Immature natural killer cell (primary cell): ENCODE measurements around the gene SF1. TPM values are rescaled to one million over a fixed set of nuclear protein-coding genes. Genes with fewer than 3 reads are reported as not detected.

Source experiments
- DNase-seq, 3 donors: peaks; one replicate each; pipeline ENCODE4 v3.0.0; 2022; ENCODE audit warnings: mixed read lengths in 1 of 3
- H3K27ac Mint-ChIP-seq, 6 donors: one replicate each; pipeline ENCODE4 v1.8.0; 2020; ENCODE audit warnings: mixed read lengths in 6 of 6, mild to moderate bottlenecking in 5 of 6, inconsistent platforms in 4 of 6, moderate library complexity in 3 of 6
- H3K27me3 Mint-ChIP-seq, 3 donors: one replicate each; pipeline ENCODE4 v1.8.0; 2020 to 2021; ENCODE audit warnings: low read depth in 3 of 3, mild to moderate bottlenecking in 3 of 3, mixed read lengths in 3 of 3, moderate library complexity in 3 of 3, inconsistent platforms in 1 of 3
- H3K36me3 Mint-ChIP-seq, 3 donors: one replicate each; pipeline ENCODE4 v1.8.0; 2020; ENCODE audit warnings: mixed read lengths in 3 of 3, inconsistent platforms in 2 of 3, mild to moderate bottlenecking in 2 of 3
- H3K4me1 Mint-ChIP-seq, 2 donors: one replicate each; pipeline ENCODE4 v1.8.0; 2020; ENCODE audit warnings: inconsistent platforms in 2 of 2, mild to moderate bottlenecking in 2 of 2, mixed read lengths in 2 of 2, moderate library complexity in 1 of 2
- H3K4me3 Mint-ChIP-seq, 5 donors: one replicate each; pipeline ENCODE4 v1.8.0; 2020; ENCODE audit warnings: mild to moderate bottlenecking in 5 of 5, mixed read lengths in 5 of 5, inconsistent platforms in 3 of 5, moderate library complexity in 3 of 5
- H3K9me3 Mint-ChIP-seq, 6 donors: one replicate each; pipeline ENCODE4 v1.8.0; 2020; ENCODE audit warnings: mild to moderate bottlenecking in 6 of 6, mixed read lengths in 6 of 6, inconsistent platforms in 4 of 6, moderate library complexity in 3 of 6
- polyA plus RNA-seq, 3 donors: library from polyadenylated mRNA; unstranded; fragments of 300-500 nt; fragmentation: Illumina TruSeq; gene quantifications; one replicate each; pipeline ENCODE4 v1.2.3, GENCODE V29; 2021

Gene SF1
- polyA plus RNA-seq, 3 donors from 2014 or later, result 51.1 to 142 (median 56.3) TPM

DNA sequence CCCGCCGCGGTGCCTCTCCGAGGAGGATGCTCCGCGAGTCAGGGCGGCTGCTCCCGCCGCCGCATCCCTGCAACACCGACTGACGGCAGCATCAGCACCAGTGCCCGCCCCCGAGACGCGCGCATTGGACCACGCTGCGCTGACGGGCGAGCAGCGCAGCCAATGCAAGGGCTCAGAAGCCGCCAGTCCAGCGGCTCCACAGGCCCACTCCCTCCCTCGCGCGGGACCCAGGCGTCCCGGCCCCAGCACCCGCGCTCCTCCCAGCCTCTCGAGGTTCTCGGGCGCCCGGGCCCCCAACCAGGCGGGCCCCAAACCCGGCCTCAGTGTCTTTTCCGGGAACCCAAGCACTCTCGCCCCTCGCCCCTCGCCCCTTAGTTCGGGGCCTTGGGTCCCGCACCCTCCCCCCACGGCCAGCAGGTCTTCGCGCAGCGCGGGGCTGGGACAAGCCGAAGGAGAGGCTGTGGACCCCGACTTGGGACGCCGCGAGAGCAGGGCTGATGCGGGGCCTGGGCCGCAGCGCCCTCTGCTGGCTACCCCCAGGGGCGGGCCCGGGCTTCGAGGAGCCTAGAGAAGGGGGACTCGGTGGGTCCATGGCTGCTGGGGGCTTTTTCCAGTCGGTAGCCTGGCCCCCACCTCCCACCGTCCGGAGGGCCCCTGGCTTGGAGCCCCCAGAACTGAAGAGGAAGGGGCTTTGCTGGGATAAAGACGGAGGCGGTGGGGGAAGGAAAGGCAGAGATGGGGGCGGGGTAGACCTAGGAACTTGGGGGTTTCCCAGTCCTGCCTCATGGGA is 55.0 kb downstream of the SF1 start, which contains the start of gene NRXN2:
Gene NRXN2 (minus strand): TSS at position 81 of the 790 bp plus-strand sequence. CDS start 9,498 bp downstream, outside the sequence.
- H3K4me3 Mint-ChIP-seq, result peak within 1 kb of the TSS; percentile 50 to 75 (median 69)
- H3K9me3 Mint-ChIP-seq, result no peaks in the 10 kb centered on the region
- H3K4me1 Mint-ChIP-seq, result peaks cover 14 to 15% of the 10 kb centered on the region in 2 donors
- peaks cover 0 to 6% (median 4%) of the 10 kb centered on the region in 3 donors for H3K36me3 Mint-ChIP-seq
- peak; percentile 78 to 83 (median 81) for DNase-seq
- H3K27me3 Mint-ChIP-seq, result peaks cover 3% of the 10 kb centered on the region in 3 donors
- peak within 1 kb of the TSS in 4 of 6 donors; percentile 22 to 80 (median 51) for H3K27ac Mint-ChIP-seq

DNA sequence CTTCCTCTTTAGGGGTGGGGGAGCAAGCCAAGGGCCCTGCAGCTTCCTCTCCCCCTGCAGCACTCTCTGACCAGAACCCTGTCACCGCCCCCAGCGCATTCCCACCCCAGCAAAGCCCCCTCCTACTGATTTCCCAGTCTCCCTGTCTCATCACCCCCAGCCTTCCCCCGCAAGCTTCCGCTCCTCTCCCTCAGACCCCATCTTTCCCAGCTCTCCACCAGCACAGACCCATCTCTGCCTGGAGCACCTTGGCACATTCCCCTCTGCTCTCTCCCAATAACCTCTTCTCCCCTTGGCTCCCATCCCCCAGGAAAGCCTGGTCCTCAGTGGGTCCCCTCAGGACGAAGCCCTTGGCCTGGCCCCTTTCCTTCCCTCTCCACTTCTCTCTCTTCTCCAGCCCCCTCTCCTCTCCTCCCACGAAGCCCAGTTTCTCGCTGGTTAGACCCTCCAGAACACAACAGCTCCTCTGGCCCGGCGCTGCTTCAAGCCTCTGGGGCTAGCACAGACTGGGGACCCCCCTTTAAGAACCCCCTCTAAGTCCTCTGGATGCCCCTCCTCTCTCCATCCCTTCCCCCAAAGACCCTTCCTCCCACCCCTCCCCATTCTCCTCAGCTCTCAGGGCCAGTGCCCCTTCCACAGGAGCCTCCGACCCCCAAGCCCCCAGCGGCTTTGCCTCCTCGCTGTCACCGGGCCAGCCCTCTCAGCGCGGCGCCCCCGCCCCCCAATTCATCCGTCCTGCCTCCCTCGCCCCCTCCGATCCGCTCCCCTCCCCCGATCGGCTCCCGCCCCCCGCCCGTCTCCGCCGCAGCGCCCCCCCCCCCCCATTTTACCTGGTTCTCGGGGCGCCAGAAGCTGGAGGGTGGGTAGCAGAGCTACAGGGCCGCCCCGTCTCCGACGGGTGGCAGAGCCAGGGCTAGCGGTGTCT is 55.9 kb downstream of the SF1 start:
- Mint-ChIP-seq H3K4me1 (peaks cover 14 to 15% of the 10 kb centered on the region in 2 donors), H3K36me3 (no peaks in the 10 kb centered on the region), H3K4me3 (peak overlapping the region; percentile 38 to 72 (median 61)), H3K27ac (peak overlapping the region in 1 of 6 donors; percentile 30), H3K27me3 (peaks cover 3 to 5% (median 3%) of the 10 kb centered on the region in 3 donors), H3K9me3 (no peaks in the 10 kb centered on the region)
- DNase-seq, result no peak

GRCh38 chr11:64721359-64721699 is 57.0 kb downstream of the SF1 start:
- peaks cover 14 to 15% of the 10 kb centered on the region in 2 donors for H3K4me1 Mint-ChIP-seq
- peaks cover 3 to 5% (median 5%) of the 10 kb centered on the region in 3 donors for H3K27me3 Mint-ChIP-seq
- no peak overlapping the region for H3K4me3 Mint-ChIP-seq
- DNase-seq, result no peak
- H3K27ac Mint-ChIP-seq, result no peak overlapping the region
- no peaks in the 10 kb centered on the region for H3K9me3 Mint-ChIP-seq
- H3K36me3 Mint-ChIP-seq, result no peaks in the 10 kb centered on the region

DNA sequence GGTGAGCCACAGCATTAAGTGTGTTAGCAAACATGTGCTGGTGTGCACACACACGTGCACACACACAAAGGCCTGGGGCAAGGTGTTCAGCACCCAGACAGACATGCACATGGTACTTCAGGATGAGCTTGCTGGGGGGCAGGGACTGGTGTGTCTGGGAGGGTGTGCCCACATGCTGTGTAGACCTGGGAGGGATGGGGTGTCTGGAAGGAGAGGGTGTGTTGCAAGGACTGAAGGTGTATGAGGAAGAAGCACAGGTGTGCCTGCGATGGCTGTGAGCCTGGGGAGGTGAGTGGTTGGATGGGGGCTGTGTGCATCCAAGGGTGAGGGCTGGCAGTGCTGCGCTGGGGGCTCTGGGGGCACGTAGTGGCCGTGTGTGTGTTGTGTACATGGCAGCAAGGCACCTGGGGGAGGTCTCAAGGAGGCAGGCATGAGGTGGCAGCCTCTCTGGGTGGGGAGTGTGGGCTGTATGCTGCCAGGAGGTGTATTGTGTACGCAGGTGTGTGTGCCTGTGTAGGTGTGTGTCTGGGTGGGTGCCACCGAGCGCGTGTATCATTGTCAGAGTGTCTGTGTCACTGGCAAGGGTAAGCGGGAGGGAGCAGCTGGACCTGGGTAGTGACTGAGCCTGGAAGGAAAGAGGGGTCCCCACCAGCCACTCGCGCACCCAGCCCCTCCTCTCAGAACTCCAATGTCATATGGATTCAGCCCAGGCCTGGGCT is 57.5 kb downstream of the SF1 start:
- Mint-ChIP-seq H3K4me1 (peaks cover 14 to 15% of the 10 kb centered on the region in 2 donors), H3K27me3 (peaks cover 3 to 5% (median 5%) of the 10 kb centered on the region in 3 donors), H3K36me3 (no peaks in the 10 kb centered on the region), H3K9me3 (no peaks in the 10 kb centered on the region), H3K4me3 (peak overlapping the region in 2 of 5 donors; percentile 18 to 48), H3K27ac (peak overlapping the region in 2 of 6 donors; percentile 36 to 50)
- DNase-seq, result no peak

- Mint-ChIP-seq H3K27me3 (peaks cover 5 to 7% (median 5%) of the 10 kb centered on the region in 3 donors), H3K4me3 (no peak overlapping the region), H3K4me1 (peaks cover 11 to 15% of the 10 kb centered on the region in 2 donors), H3K27ac (no peak overlapping the region), H3K9me3 (no peaks in the 10 kb centered on the region), H3K36me3 (no peaks in the 10 kb centered on the region)
- DNase-seq, result no peak
Measured at GRCh38 chr11:64720167-64720566, 58.2 kb downstream of the SF1 start.

GRCh38 chr11:64719406-64719805 is 58.9 kb downstream of the SF1 start:
- Mint-ChIP-seq H3K9me3 (no peaks in the 10 kb centered on the region), H3K4me1 (peaks cover 5 to 13% of the 10 kb centered on the region in 2 donors), H3K27ac (no peak overlapping the region), H3K36me3 (no peaks in the 10 kb centered on the region), H3K4me3 (no peak overlapping the region), H3K27me3 (peaks cover 9 to 13% (median 12%) of the 10 kb centered on the region in 3 donors)
- no peak for DNase-seq

- no peak for DNase-seq
- Mint-ChIP-seq H3K36me3 (no peaks in the 10 kb centered on the region), H3K27ac (no peak overlapping the region), H3K4me1 (peaks cover 0 to 9% of the 10 kb centered on the region in 2 donors), H3K9me3 (no peaks in the 10 kb centered on the region), H3K27me3 (peaks cover 13 to 19% (median 15%) of the 10 kb centered on the region in 3 donors), H3K4me3 (no peak overlapping the region)
Measured at GRCh38 chr11:64718780-64719124, 59.6 kb downstream of the SF1 start.

DNA sequence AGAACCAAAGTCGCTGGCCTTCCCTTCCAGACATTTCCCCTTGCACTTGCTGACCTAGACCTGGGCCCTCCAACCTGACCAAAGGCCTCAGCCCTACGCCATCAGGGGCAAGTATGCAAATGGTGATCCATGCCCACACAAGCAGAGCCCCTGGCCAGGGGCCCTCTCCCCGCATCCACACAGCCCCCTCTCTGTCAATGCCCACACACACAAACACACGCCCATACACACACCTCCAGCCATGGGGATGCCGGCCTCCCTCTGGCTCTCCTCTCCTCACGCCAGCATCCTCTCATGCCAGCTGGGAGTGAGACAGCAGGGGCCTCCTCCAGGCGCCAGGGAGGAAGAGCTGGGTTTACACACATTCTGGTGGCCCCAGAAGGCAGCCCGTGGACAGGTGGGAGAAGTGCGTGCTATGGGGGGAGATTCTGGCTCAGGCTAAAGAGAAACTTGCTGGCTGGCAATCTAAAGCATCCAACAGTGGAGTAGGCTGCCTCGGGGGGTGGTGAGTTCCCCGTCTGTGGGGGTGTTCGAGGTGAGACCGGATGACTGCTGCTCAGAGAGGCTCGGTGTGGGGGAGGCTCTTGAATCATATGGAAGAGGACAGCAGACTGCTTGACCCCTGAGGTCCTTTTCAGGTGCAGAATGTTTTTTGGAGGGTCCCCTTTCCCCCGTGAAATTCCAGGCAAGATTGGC is 60.1 kb downstream of the SF1 start:
- Mint-ChIP-seq H3K4me3 (no peak overlapping the region), H3K4me1 (peaks cover 0 to 8% of the 10 kb centered on the region in 2 donors), H3K27me3 (peaks cover 13 to 19% (median 15%) of the 10 kb centered on the region in 3 donors)

DNA sequence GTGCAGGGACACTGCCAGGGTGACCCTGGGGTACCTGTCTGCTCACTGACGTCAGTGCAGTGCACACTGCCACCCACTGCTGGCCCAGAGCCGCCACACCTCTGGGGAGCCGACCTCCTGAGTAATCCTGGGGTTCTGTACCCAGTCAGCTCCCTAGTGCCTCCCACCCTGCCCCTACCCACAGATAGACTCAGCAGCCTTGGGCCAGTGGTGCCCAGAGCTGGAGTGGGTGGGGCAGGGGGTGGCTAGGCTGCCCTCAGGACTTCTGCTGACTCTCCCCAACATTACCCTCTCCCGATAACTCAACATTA is 61.1 kb downstream of the SF1 start:
- Mint-ChIP-seq H3K27ac (no peak overlapping the region), H3K27me3 (peaks cover 15 to 23% (median 17%) of the 10 kb centered on the region in 3 donors), H3K4me1 (peaks cover 2 to 7% of the 10 kb centered on the region in 2 donors), H3K36me3 (no peaks in the 10 kb centered on the region), H3K4me3 (no peak overlapping the region), H3K9me3 (no peaks in the 10 kb centered on the region)
- no peak for DNase-seq

More for the DNA sequence above, 60.1 kb downstream of the SF1 start:
- Mint-ChIP-seq H3K9me3 (no peaks in the 10 kb centered on the region), H3K36me3 (no peaks in the 10 kb centered on the region), H3K27ac (no peak overlapping the region)
- DNase-seq, result no peak

DNA sequence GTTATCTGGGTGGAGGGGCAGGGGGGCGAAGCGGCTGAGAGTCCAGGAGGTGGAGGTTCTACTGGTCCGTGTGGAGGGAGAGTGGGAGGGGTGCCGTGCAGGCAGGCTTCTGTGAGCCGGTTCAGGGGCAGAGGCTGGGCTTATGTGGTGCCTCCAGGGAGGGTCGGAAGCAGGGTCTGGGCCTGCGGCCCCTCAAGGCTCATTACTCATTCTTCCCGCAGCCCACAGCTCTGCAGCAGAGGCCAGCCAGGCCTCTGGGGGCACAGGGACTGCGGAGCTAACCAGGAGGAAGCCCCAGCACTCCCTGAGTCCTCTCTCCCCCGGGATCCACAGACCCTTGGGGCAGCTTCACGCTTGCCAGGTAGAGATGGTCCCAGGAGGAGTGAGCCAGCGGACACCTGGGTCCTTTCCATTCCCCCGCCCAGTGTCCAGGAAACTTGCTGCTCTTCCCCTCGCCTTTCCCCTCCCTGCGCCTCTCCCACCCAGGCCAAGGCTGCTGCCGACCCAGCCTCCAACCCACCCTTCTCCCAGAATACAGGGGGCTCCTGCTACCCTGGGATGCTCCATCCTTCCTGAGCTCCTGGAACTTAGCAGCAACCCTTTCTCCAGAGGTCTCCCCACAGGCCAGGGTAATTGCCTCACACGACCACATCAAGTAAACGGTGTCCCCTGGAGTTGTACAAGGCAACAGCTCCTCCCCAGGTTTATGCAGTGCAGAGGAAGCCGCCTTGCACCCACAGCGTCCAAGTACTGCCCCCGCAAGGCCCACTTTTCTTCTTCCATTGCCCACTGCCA is 61.7 kb downstream of the SF1 start:
- Mint-ChIP-seq H3K27me3 (peaks cover 18 to 28% (median 23%) of the 10 kb centered on the region in 3 donors), H3K4me1 (peaks cover 8 to 10% of the 10 kb centered on the region in 2 donors), H3K9me3 (no peaks in the 10 kb centered on the region), H3K36me3 (no peaks in the 10 kb centered on the region), H3K4me3 (no peak overlapping the region), H3K27ac (no peak overlapping the region)
- DNase-seq, result no peak

DNA sequence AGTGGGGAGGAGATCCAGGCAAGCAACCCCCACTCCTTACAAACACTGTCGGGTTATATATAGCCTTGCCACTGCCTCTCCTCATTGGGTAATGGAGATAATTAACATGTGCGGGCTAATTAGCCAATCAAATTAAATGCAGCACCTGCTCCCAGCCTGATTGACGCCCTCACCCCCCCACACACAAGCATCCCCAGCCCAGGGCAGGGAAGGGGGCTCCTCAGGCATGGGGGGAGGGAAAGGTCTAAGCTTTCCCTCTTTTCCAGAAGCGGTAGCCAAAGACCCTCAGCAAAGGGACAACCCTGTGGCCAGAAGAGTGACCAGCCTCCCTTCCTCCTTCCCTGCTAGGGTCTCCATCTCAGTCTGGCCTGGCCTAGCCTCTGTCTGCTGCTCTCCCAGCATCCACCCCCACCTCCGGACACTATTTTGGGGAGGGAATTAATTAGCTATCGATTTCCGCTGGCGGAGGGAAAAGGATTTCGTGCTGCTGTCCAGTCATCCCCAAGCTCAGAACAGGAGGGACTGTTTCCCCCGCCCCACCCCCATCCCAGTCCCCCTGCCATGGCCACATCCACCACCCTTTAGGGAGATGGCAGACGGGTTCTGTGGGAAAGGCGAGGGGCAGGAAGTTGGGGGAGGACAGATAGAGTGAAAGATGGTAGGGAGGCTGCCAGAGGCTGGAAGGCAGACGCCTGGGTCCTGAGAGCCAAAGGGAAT is 62.4 kb downstream of the SF1 start:
- Mint-ChIP-seq H3K9me3 (no peaks in the 10 kb centered on the region), H3K4me3 (no peak overlapping the region), H3K4me1 (peaks cover 12% of the 10 kb centered on the region in 2 donors), H3K36me3 (no peaks in the 10 kb centered on the region), H3K27me3 (peaks cover 19 to 33% (median 27%) of the 10 kb centered on the region in 3 donors), H3K27ac (no peak overlapping the region)
- no peak for DNase-seq

DNA sequence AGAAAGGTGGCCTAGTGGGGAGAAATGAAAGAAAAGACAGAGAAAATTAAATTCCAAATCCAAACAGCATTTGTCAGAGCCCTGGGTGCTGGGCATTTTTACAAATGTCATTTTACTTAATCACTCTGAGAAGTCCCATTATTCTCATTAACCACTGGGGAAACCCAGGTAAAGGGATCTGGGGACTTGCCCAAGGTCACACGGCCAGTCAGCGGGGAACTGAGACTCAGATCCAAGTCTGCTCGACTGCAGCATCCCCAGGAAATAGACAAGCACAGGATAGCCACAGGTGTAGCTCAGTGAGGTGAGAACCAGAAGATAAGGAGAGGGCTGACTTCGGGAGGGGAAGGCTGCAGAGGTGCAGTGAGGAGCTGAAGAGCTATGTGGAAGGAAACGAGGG is 63.2 kb downstream of the SF1 start:
- DNase-seq, result no peak
- peaks cover 19 to 35% (median 30%) of the 10 kb centered on the region in 3 donors for H3K27me3 Mint-ChIP-seq
- no peaks in the 10 kb centered on the region for H3K36me3 Mint-ChIP-seq
- H3K9me3 Mint-ChIP-seq, result no peaks in the 10 kb centered on the region
- H3K4me1 Mint-ChIP-seq, result peaks cover 12 to 16% of the 10 kb centered on the region in 2 donors
- no peak overlapping the region for H3K27ac Mint-ChIP-seq
- peak overlapping the region in 3 of 5 donors; percentile 9 to 48 (median 28) for H3K4me3 Mint-ChIP-seq
